Vagina (tissue), 2 donors: ENCODE measurements around the gene PLEKHA6.

Experiments
- CTCF ChIP-seq, 3 experiments: fragments of 450-650 bp in 2 of 3; fragments of 200-600 bp in 1 of 3; sonication (generic) in 1 of 3; IDR thresholded peaks; one replicate each; pipeline ENCODE4 v1.5.1; 2017 to 2019; ENCODE audit warnings: antibody characterized with exemption in 3 of 3, mild to moderate bottlenecking in 2 of 3, moderate library complexity in 2 of 3
- POLR2A ChIP-seq, 2 donors: fragments of 450-650 bp; IDR thresholded peaks; one replicate each; pipeline ENCODE4 v1.6.1; 2017; ENCODE audit warnings: antibody characterized with exemption in 2 of 2, mild to moderate bottlenecking in 2 of 2, moderate library complexity in 2 of 2

GRCh38 chr1:204242920-204243319 is 116.8 kb downstream of the PLEKHA6 start:
- TF ChIP-seq CTCF (IDR thresholded peaks at IDR 0.05) (no peak), POLR2A (IDR thresholded peaks at IDR 0.05) (no peak)
